Naive thymus-derived CD8-positive, alpha-beta T cell (primary cell): ENCODE data around the gene NUB1. TPM values are rescaled to one million over a fixed set of nuclear protein-coding genes. Genes with fewer than 3 reads are reported as not detected.

Source experiments
- ATAC-seq, 2 donors: fragments of 150-1000 bp; cut with Tn5 transposase in 1 of 2; sonication (Bioruptor Pico), chemical (Tn5 transposase) in 1 of 2; 1 replicate in 1 of 2; 2 replicates in 1 of 2; pipeline ENCODE4 v1.10.0; 2021; ENCODE audit warnings: mild to moderate bottlenecking in 2 of 2, moderate library complexity in 2 of 2
- POLR2A ChIA-PET: fragments of 350-600 bp; sonication (Branson Sonifier 250); formaldehyde crosslinking; loops from one replicate; lab custom pipeline; 2021; ENCODE audit warnings: antibody characterized with exemption; lab: Charles Lee
- DNase-seq, 10 donors: peaks; one replicate each; pipeline versions ENCODE4 v3.0.0 to v3.0.0-alpha.2; 2020 to 2022
- H3K27ac Mint-ChIP-seq, 10 donors: one replicate each; pipeline ENCODE4 v1.8.0; 2020 to 2022; ENCODE audit warnings: mild to moderate bottlenecking in 10 of 10, mixed read lengths in 10 of 10, moderate library complexity in 4 of 10, inconsistent platforms in 1 of 10
- H3K27me3 Mint-ChIP-seq, 5 donors: one replicate each; pipeline ENCODE4 v1.8.0; 2021 to 2022; ENCODE audit warnings: mixed read lengths in 5 of 5
- H3K36me3 Mint-ChIP-seq, 3 donors: one replicate each; pipeline ENCODE4 v1.8.0; 2020 to 2022; ENCODE audit warnings: mixed read lengths in 3 of 3, mild to moderate bottlenecking in 2 of 3, inconsistent platforms in 1 of 3
- H3K4me1 Mint-ChIP-seq, 4 donors: one replicate each; pipeline ENCODE4 v1.8.0; 2021 to 2022; ENCODE audit warnings: mixed read lengths in 4 of 4
- H3K4me3 Mint-ChIP-seq, 10 donors: one replicate each; pipeline ENCODE4 v1.8.0; 2020 to 2022; ENCODE audit warnings: mild to moderate bottlenecking in 10 of 10, mixed read lengths in 10 of 10, moderate library complexity in 6 of 10, inconsistent platforms in 1 of 10
- H3K9me3 Mint-ChIP-seq, 9 donors: one replicate each; pipeline ENCODE4 v1.8.0; 2020 to 2022; ENCODE audit warnings: mixed read lengths in 9 of 9, mild to moderate bottlenecking in 3 of 9, inconsistent platforms in 1 of 9, moderate library complexity in 1 of 9
- polyA plus RNA-seq, 3 donors: library from polyadenylated mRNA; unstranded; fragments of 300-500 nt; fragmentation: Illumina TruSeq; gene quantifications; one replicate each; pipeline ENCODE4 v1.2.3, GENCODE V29; 2021
- total RNA-seq, 8 experiments: library from RNA in 2 of 8; stranded (reverse) in 2 of 8; gene quantifications; one replicate each; pipeline ENCODE4 v1.2.3 and lab custom pipeline; 2021 to 2026

Gene NUB1
- total and polyA plus RNA-seq, 5 experiments from 2014 or later, result 66.1 to 109 (median 70.7) TPM

DNA sequence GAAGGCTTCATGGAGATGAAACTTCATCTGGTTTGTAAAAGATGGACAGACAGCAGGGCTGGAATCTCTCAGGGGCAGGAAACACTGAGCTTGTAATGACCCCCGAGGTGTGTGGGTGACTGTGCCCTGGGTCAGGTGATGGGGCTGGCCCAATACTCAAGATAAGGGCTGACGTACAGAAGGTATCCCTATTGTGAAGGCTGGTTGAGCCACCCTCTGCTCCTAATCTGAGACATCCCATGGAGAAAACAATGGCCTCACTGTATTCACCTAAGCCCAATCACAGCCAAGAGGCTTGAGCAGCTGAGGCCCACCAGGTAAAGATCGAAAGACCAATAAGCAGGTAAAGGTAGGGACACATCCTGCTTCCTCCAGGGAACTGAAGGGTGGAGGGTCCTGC is 34.8 kb upstream of the NUB1 start:
- H3K4me1 Mint-ChIP-seq, result peaks cover 5 to 15% (median 11%) of the 10 kb centered on the region in 4 donors
- no peaks in the 10 kb centered on the region for H3K36me3 Mint-ChIP-seq
- H3K4me3 Mint-ChIP-seq, result no peak overlapping the region
- peaks cover 12 to 43% (median 23%) of the 10 kb centered on the region in 5 donors for H3K27me3 Mint-ChIP-seq
- H3K9me3 Mint-ChIP-seq, result peaks cover 0 to 7% (median 0%) of the 10 kb centered on the region in 9 donors
- ATAC-seq (no peak), DNase-seq (no peak)
- POLR2A ChIA-PET, result no interaction called here
- H3K27ac Mint-ChIP-seq, result no peak overlapping the region

DNA sequence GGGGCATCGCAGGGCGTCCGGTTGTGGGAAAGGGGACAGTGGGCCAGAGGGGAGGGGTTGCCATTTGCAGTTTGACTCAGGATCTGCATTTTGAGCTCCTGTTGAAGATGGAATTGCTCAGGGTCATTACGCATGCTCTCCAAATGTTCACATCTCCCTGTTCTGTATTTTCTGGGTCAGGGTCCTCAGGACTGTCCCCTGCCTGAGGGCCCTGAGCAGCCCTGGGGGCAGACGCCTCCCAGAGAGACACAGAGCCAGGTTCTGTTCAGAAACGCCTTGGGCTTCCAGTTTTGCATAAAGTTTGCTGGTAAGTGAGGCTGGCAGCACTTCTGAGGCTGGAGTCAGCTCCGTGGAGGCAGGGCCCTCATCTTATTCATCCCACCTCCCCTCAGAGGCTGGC is 34.1 kb upstream of the NUB1 start:
- ATAC-seq (no peak), DNase-seq (no peak)
- Mint-ChIP-seq H3K27ac (no peak overlapping the region), H3K27me3 (peaks cover 10 to 37% (median 19%) of the 10 kb centered on the region in 5 donors), H3K4me3 (no peak overlapping the region), H3K36me3 (no peaks in the 10 kb centered on the region), H3K4me1 (peaks cover 5 to 15% (median 11%) of the 10 kb centered on the region in 4 donors), H3K9me3 (peaks cover 0 to 7% (median 0%) of the 10 kb centered on the region in 9 donors)
- POLR2A ChIA-PET, result no interaction called here

GRCh38 chr7:151308256-151308655 is 33.4 kb upstream of the NUB1 start:
- no peaks in the 10 kb centered on the region for H3K36me3 Mint-ChIP-seq
- no peak overlapping the region for H3K4me3 Mint-ChIP-seq
- ATAC-seq (no peak), DNase-seq (no peak)
- no peak overlapping the region for H3K27ac Mint-ChIP-seq
- POLR2A ChIA-PET, result no interaction called here
- peaks cover 10 to 36% (median 18%) of the 10 kb centered on the region in 5 donors for H3K27me3 Mint-ChIP-seq
- peaks cover 0 to 7% (median 0%) of the 10 kb centered on the region in 9 donors for H3K9me3 Mint-ChIP-seq
- H3K4me1 Mint-ChIP-seq, result peaks cover 5 to 15% (median 11%) of the 10 kb centered on the region in 4 donors

- POLR2A ChIA-PET, result no interaction called here
These were observed 32.8 kb upstream of the NUB1 start for GRCh38 chr7:151308791-151309190.

GRCh38 chr7:151309311-151309710 is 32.3 kb upstream of the NUB1 start:
- POLR2A ChIA-PET, result interaction anchor here (0.6 kb wide), 1 partner anchor 48 kb away, joined by 3 read pairs; no protein-coding TSS in a partner anchor
- no peak overlapping the region for H3K4me3 Mint-ChIP-seq

More at GRCh38 chr7:151308791-151309190, 32.8 kb upstream of the NUB1 start:
- ATAC-seq, result no peak
- Mint-ChIP-seq H3K36me3 (no peaks in the 10 kb centered on the region), H3K4me3 (no peak overlapping the region), H3K27ac (no peak overlapping the region), H3K4me1 (peaks cover 2 to 12% (median 8%) of the 10 kb centered on the region in 4 donors), H3K9me3 (peaks cover 0 to 7% (median 0%) of the 10 kb centered on the region in 9 donors), H3K27me3 (peaks cover 10 to 33% (median 15%) of the 10 kb centered on the region in 5 donors)
- no peak for DNase-seq

DNA sequence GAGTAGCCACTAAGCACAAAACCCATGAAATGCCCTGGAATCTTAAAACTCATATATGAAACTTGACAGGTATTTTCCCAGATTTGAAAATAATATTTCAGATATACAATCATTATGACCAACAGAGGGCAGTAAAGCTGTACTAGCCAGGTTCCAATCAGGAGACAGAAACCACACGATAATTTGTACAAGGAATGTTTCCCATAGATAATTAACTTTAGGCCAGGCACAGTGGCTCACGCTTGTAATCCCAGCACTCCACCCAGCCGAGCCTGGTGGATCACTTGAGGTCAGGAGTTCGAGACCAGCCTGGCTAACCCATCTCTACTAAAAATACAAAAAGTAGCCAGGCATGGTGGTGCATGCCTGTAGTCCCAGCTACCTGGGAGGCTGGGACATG is 31.0 kb upstream of the NUB1 start:
- Mint-ChIP-seq H3K27ac (no peak overlapping the region), H3K27me3 (peaks cover 2 to 15% (median 5%) of the 10 kb centered on the region in 5 donors), H3K36me3 (no peaks in the 10 kb centered on the region), H3K4me1 (peaks cover 0 to 6% (median 3%) of the 10 kb centered on the region in 4 donors), H3K4me3 (no peak overlapping the region), H3K9me3 (peaks cover 0 to 7% (median 0%) of the 10 kb centered on the region in 9 donors)
- POLR2A ChIA-PET, result interaction anchor here (1.0 kb wide), 1 partner anchor 39 kb away, joined by 3 read pairs; no protein-coding TSS in a partner anchor
- DNase-seq (peak in 1 of 10 donors; percentile 13), ATAC-seq (no peak)

More at GRCh38 chr7:151309311-151309710, 32.3 kb upstream of the NUB1 start:
- peaks cover 0 to 7% (median 0%) of the 10 kb centered on the region in 9 donors for H3K9me3 Mint-ChIP-seq
- H3K36me3 Mint-ChIP-seq, result no peaks in the 10 kb centered on the region
- no peak overlapping the region for H3K27ac Mint-ChIP-seq
- DNase-seq (no peak), ATAC-seq (no peak)
- H3K4me1 Mint-ChIP-seq, result peaks cover 2 to 9% (median 7%) of the 10 kb centered on the region in 4 donors
- peaks cover 10 to 27% (median 13%) of the 10 kb centered on the region in 5 donors for H3K27me3 Mint-ChIP-seq

DNA sequence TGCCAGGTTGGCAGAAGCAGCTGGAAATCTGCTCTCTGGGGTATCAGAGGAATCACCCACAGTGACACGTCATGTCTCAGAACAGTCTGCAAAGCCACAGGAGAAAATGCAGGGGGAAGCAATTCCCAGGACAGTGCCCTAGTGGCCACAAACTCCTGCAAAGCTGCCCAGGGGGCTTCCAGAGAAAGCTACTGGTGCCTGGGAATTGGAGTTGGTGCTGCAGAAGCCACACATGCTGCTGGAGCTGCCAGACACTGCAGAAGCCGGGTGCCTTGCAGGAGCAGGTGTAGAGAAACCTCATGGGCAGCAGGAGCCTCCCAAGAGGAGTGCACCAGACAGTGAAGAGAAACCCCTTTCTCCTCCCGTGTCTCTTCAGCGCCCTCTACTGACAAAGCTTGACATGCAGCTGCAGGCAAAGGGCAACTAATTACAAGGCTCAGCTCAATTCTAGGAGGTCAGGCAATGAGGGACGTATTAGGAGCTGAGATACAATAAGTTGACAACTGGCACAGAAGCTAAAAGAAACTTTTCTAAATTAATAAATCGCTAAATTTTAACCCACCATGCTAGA is 30.2 kb upstream of the NUB1 start:
- Mint-ChIP-seq H3K4me1 (peaks cover 0 to 4% (median 3%) of the 10 kb centered on the region in 4 donors), H3K27ac (no peak overlapping the region), H3K9me3 (peaks cover 0 to 7% (median 0%) of the 10 kb centered on the region in 9 donors), H3K36me3 (no peaks in the 10 kb centered on the region), H3K27me3 (peaks cover 0 to 7% (median 2%) of the 10 kb centered on the region in 5 donors), H3K4me3 (no peak overlapping the region)
- POLR2A ChIA-PET, result interaction anchor here (0.7 to 1.0 kb wide), 2 partner anchors 38 to 75 kb away, joined by 3 read pairs; no protein-coding TSS in a partner anchor
- ATAC-seq (no peak), DNase-seq (no peak)

- POLR2A ChIA-PET, result no interaction called here
- DNase-seq (no peak), ATAC-seq (no peak)
- peaks cover 0 to 4% (median 3%) of the 10 kb centered on the region in 4 donors for H3K4me1 Mint-ChIP-seq
- H3K9me3 Mint-ChIP-seq, result peaks cover 0 to 7% (median 0%) of the 10 kb centered on the region in 9 donors
- no peak overlapping the region for H3K27ac Mint-ChIP-seq
- no peaks in the 10 kb centered on the region for H3K36me3 Mint-ChIP-seq
- no peak overlapping the region for H3K4me3 Mint-ChIP-seq
- peaks cover 0 to 1% (median 0%) of the 10 kb centered on the region in 5 donors for H3K27me3 Mint-ChIP-seq
These were observed 29.3 kb upstream of the NUB1 start for GRCh38 chr7:151312356-151312755.

- peaks cover 0 to 12% (median 0%) of the 10 kb centered on the region in 9 donors for H3K9me3 Mint-ChIP-seq
- H3K36me3 Mint-ChIP-seq, result no peaks in the 10 kb centered on the region
- H3K4me3 Mint-ChIP-seq, result no peak overlapping the region
- peaks cover 0 to 4% (median 3%) of the 10 kb centered on the region in 4 donors for H3K4me1 Mint-ChIP-seq
- no peak for ATAC-seq
- POLR2A ChIA-PET, result no interaction called here
- H3K27ac Mint-ChIP-seq, result no peak overlapping the region
- DNase-seq, result no peak
- H3K27me3 Mint-ChIP-seq, result peaks cover 0 to 1% (median 0%) of the 10 kb centered on the region in 5 donors
These were observed 28.5 kb upstream of the NUB1 start for GRCh38 chr7:151312831-151313809.

DNA sequence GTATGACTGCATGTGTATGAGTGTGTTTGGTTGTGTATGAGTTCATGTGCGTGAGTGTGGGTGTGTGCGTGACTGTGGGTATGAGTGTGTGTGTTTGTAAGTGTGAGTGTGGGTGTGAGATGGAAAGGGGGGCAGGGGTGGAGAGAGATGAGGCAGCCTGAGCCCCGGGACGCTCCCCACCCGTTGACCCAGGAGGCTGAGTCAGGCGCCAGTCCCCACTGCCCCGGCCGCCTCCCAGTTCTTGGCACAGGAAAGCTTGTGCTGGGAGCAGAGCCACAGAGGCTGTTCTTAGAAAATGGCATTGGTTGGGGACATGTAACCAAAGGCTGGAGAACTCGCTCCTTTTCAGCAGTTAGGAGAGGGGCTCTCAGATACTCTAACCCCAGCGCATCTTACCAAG is 27.8 kb upstream of the NUB1 start:
- peaks cover 0 to 1% (median 0%) of the 10 kb centered on the region in 5 donors for H3K27me3 Mint-ChIP-seq
- peaks cover 0 to 19% (median 5%) of the 10 kb centered on the region in 9 donors for H3K9me3 Mint-ChIP-seq
- H3K4me1 Mint-ChIP-seq, result peaks cover 0 to 4% (median 3%) of the 10 kb centered on the region in 4 donors
- H3K27ac Mint-ChIP-seq, result no peak overlapping the region
- peaks cover 0 to 3% (median 0%) of the 10 kb centered on the region in 3 donors for H3K36me3 Mint-ChIP-seq
- DNase-seq, result no peak
- no peak overlapping the region for H3K4me3 Mint-ChIP-seq
- ATAC-seq, result no peak
- POLR2A ChIA-PET, result interaction anchor here (4.8 kb wide), 1 partner anchor 38 kb away, joined by 27 read pairs; no protein-coding TSS in a partner anchor

GRCh38 chr7:151314401-151314800 is 27.2 kb upstream of the NUB1 start:
- Mint-ChIP-seq H3K4me3 (no peak overlapping the region), H3K4me1 (peaks cover 0 to 4% (median 3%) of the 10 kb centered on the region in 4 donors), H3K9me3 (peaks cover 0 to 24% (median 10%) of the 10 kb centered on the region in 9 donors), H3K36me3 (peaks cover 0 to 9% (median 0%) of the 10 kb centered on the region in 3 donors), H3K27me3 (no peaks in the 10 kb centered on the region), H3K27ac (peak overlapping the region in 3 of 10 donors; percentile 25 to 63 (median 56))
- no peak for DNase-seq
- POLR2A ChIA-PET, result interaction anchor here (1.0 to 4.8 kb wide), 2 partner anchors 27 to 37 kb away, joined by 3 to 27 read pairs; partner anchors contain the start of gene NUB1
- no peak for ATAC-seq
